NCI-H146 (cell line): ENCODE results near the gene AIF1L.

Experiments used
- DNase-seq: peaks from one replicate; lab custom pipeline; 2025; lab: John Stamatoyannopoulos, UW

The AIF1L gene

GRCh38 chr9:131096269-131097125 lies at the start of gene AIF1L:
AIF1L (plus strand) TSS chr9:131096531; CDS start chr9:131096630, 99 bp downstream.
- peak; percentile 76 for DNase-seq

- DNase-seq, result peak; percentile 50
Observed at GRCh38 chr9:131046581-131047202, 49.6 kb upstream of the AIF1L start.

DNA sequence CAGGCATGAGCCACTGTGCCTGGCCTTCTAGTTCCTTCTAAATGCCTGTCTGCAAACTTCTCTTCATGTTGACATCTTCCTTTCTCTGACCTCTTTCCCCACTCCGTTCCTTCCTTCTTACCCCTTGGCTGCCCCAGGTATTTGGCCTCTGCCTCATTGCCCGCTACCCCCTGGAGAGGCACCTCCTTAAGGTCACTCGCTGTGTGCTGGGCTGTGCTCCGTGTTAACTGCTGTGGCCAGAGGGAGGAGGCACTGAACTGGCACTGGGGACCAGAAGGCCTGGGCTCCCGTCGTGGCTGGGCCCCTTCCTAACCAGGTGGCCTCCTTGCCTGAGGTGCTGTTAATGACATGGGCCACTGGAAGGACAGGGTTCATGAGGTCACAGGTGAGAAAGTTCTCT lies 48.0 kb upstream of the AIF1L start:
- DNase-seq, result no peak

GRCh38 chr9:131048820-131049219 lies 47.5 kb upstream of the AIF1L start:
- DNase-seq, result no peak

DNA sequence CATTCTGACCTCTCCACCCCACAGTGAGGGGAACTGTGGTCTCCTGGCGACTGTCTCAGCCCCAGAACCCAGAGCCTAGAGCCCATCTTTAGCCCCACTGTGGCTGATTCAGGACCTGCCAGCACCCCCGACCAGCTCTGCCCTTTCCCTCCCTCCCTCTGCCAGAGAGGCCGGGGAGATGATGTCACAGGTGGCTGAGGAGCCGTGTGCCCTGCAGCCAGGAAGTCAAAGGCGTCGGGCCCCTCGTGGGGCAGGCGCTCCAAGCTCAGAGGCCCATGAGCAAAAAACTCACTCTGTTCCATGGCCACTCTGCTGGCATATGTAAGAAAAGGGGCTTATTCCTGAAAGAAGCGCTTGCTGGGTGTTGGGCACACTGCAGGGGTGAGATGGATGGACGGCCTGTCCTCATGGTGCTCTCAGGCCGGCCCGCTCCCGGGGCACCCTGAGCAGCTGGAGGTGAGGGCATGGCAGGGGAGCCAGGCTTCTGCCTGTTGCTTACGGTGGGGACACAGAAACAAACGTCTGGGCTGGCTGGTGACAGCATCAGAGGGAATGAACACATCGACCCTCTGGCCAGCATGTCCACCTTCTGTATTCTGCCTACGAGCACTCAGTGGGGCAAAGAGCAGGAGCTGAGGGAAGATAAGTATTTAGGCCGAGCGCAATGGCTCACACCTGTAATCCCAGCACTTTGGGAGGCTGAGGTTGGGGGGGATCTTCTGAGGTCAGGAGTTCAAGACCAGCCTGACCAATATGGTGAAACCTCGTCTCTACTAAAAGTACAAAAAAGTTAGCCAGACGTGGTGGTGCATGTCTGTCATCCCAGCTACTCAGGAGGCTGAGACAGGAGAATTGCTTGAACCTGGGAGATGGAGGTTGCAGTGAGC lies 46.3 kb upstream of the AIF1L start:
- DNase-seq, result no peak

- no peak for DNase-seq
Observed at GRCh38 chr9:131050831-131051230, 45.5 kb upstream of the AIF1L start.

GRCh38 chr9:131051592-131052517 lies 44.5 kb upstream of the AIF1L start:
- DNase-seq, result no peak

DNA sequence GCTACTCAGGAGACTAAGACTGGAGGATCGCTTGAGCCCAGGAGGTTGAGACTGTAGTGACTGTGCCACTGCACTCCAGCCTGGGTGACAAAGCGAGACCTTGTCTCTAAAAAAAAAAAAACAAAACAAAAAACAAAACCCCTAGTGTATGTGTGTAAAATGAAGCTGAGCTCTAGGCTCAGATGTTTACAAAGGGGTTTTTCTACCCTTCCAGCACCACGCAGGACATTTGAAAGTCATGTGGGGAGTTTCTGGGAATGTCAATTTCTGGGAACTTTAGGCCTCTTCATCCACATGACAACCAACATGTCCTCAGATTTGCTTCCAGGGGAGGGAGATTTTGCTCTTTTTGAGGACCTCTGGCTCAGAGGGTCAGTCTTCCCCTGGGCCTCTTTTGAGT lies 42.4 kb upstream of the AIF1L start:
- no peak for DNase-seq

DNA sequence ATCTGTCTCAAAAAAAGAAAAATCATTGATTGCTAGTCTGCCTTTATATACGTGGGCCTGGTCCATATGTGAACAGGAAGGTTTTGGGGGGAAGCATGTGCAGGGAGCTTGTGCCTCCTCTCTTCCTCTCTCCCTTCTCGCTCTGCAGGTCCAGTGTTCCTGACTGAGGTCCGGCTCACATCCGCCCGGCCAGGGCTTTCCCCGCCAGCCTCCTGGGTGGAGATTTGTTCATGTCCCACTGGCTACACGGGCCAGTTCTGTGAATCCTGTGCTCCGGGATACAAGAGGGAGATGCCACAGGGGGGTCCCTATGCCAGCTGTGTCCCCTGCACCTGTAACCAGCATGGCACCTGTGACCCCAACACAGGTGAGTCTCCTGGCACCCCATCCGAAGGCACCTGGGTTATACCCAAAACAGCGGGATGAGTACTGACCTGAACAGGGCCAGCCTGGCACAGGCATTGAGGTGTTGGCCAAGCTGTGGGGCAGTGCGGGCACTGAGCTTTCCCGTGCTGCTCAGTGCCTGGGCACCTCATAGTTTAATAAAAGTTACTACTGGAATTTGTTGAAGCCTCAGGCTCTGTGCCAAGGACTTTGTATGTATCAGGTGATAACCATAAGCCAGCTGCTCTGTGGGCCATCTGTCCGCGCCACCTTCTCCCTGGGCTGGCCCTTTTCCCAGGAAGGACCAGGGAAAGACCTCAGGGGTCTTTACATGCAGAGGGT lies 39.4 kb upstream of the AIF1L start:
- no peak for DNase-seq

DNA sequence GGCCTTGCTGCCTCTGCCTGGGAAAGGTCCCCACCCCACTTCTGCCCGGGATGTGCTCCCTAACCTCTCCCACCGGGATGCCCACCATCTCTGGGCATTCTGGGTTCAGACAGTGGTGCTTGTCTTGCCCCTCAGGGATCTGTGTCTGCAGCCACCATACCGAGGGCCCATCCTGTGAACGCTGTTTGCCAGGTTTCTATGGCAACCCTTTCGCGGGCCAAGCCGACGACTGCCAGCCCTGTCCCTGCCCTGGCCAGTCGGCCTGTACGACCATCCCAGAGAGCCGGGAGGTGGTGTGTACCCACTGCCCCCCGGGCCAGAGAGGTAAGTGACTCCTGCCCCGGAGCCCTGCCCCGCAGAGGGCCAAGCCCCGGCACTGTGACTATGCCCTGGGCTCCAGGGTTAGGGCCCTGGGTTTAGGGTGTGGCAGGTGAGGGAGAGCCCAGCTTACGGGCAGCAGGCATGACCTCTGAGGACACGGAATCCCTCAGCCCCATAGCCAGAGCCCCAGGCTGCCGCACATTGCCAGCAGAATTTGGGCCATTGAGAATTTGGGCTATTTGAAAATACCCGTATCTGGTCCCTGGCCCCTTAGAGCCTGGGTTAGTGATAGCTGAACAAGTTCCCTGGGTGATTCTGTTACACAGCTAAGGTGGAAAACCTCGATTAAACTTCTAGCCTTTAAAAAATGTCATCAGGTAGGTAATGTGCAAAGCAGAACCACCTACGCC lies 35.3 kb upstream of the AIF1L start:
- no peak for DNase-seq

DNA sequence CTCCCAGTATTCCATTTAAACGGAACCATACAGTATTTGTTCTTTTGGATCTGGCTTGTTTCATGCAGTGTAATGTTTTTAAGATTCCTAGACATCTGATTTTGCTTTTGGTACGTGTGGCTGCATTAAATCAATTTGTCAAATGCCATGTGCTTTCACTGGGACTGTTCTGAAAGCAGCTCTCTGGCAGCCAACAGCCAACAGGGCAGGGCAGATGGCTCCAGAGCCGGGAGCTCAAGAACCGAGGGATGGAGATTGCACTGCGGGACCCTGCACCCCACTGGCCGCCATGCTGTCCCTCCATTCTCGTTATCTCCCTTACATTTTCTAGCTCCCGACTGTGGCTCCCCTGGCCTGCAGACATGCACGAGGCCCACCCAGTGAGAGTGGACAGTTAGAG lies 33.4 kb upstream of the AIF1L start:
- DNase-seq, result no peak

DNA sequence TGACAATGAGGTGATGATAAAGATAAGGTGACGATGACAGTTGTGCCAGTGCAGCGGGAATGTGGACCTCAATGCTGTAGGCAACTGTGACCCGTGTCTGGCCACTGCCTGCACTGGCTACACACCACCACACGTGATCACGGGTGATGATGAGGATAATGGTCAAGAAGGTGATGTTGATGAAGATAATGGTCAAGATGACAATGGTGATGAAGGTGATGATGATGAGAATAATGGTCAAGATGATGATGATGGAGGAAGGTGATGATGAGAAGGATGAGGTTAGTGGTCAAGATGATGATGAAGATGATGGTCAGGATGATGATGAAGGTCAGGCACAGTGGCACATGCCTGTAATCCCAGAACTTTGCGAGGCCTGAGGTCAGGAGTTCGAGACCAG lies 30.7 kb upstream of the AIF1L start:
- DNase-seq, result no peak

DNA sequence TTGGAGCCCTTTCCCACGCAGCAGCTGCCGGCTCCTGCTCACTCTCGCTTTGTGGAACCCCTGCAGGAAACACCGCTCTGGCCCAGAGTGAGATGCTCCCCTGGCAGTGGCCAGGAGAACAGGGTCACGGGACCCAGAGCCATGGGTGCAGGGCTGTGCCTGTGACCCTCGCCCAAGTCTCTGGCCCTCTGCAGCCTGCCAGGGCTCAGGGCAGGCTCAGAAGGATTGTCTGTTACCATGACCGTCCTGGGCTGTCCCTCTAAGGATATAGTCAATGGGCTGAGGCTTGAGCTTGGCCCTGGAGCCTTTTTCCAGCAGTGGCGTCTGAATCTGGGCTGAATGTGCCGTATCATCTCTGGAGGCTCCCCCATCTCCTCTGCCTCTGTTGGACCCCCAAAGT lies 28.7 kb upstream of the AIF1L start:
- DNase-seq, result no peak

GRCh38 chr9:131068076-131068816 lies 28.1 kb upstream of the AIF1L start:
- no peak for DNase-seq

- no peak for DNase-seq
Observed at GRCh38 chr9:131069699-131070098, 26.6 kb upstream of the AIF1L start.

GRCh38 chr9:131072107-131072870 lies 24.0 kb upstream of the AIF1L start:
- no peak for DNase-seq

DNA sequence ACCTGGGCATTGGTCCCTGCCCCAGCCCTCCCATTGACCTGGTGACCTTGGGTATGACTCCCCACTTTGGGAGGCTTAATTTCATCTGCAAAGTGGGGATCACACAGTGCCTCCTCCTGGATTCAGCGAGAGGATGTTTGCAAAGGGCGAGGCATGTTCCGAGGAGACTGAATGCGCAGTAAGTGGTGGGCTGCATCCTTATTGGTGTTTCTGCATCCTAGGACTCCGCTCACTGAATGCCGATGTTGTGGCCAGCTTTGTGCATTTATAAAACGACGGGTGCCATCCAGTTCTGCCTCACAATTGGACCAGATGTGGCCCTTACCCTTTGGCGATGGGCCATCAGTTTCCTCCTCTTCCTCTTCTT lies 23.5 kb upstream of the AIF1L start:
- DNase-seq, result no peak

GRCh38 chr9:131076347-131077195 lies 19.8 kb upstream of the AIF1L start:
- no peak for DNase-seq
